ENCODE data around the gene DOCK10.
A peak's percentile ranks its signal among the peaks of the same experiment; 100 is the strongest.
"Not testable (repeated sequence)": the region's sequence is repeated elsewhere in the genome, so short reads cannot be mapped to it uniquely, and the experiment has no call there.

DOCK10 gene

GRCh38 chr2:224941960-224942359 is 100.3 kb downstream of the DOCK10 start:
- DNase-seq, result no peak

- DNase-seq, result no peak
Observed at GRCh38 chr2:224940618-224941017, 101.7 kb downstream of the DOCK10 start.

GRCh38 chr2:224938651-224939182 is 103.6 kb downstream of the DOCK10 start:
- DNase-seq, result no peak

GRCh38 chr2:224937887-224938286 is 104.4 kb downstream of the DOCK10 start:
- no peak for DNase-seq

GRCh38 chr2:224934526-224935188 is 107.6 kb downstream of the DOCK10 start:
- no peak for DNase-seq

- no peak for DNase-seq
Observed at GRCh38 chr2:224933431-224933830, 108.8 kb downstream of the DOCK10 start.

GRCh38 chr2:224932522-224932921 is 109.7 kb downstream of the DOCK10 start:
- no peak for DNase-seq

GRCh38 chr2:224931956-224932355 is 110.3 kb downstream of the DOCK10 start:
- no peak for DNase-seq

- no peak for DNase-seq
Observed at GRCh38 chr2:224930990-224931389, 111.3 kb downstream of the DOCK10 start.

- DNase-seq, result no peak
Observed at GRCh38 chr2:224930124-224930523, 112.1 kb downstream of the DOCK10 start.

GRCh38 chr2:224929512-224929911 is 112.8 kb downstream of the DOCK10 start:
- DNase-seq, result no peak

- peak; percentile 56 for DNase-seq
Observed at GRCh38 chr2:224927646-224928173, 114.6 kb downstream of the DOCK10 start.

GRCh38 chr2:224927011-224927410 is 115.3 kb downstream of the DOCK10 start:
- no peak for DNase-seq

GRCh38 chr2:224925810-224926100 is 116.5 kb downstream of the DOCK10 start:
- DNase-seq, result no peak

- DNase-seq, result no peak
Observed at GRCh38 chr2:224925061-224925809, 117.0 kb downstream of the DOCK10 start.

- no peak for DNase-seq
Observed at GRCh38 chr2:224924631-224925030, 117.6 kb downstream of the DOCK10 start.

- DNase-seq, result no peak
Observed at GRCh38 chr2:224922142-224922727, 120.0 kb downstream of the DOCK10 start.

GRCh38 chr2:224919472-224920110 is 122.7 kb downstream of the DOCK10 start:
- no peak for DNase-seq

- no peak for DNase-seq
Observed at GRCh38 chr2:224918626-224919471, 123.4 kb downstream of the DOCK10 start.

GRCh38 chr2:224917246-224917645 is 125.0 kb downstream of the DOCK10 start:
- not testable (repeated sequence) for DNase-seq

GRCh38 chr2:224915136-224915535 is 127.1 kb downstream of the DOCK10 start:
- DNase-seq, result no peak

- no peak for DNase-seq
Observed at GRCh38 chr2:224910574-224910925, 131.7 kb downstream of the DOCK10 start.
